HG03135 (cell line): ENCODE data around the gene CFAP46.
"Not testable (repeated sequence)": the region's sequence is repeated elsewhere in the genome, so short reads cannot be mapped to it uniquely, and the experiment has no call there.

Experiments
- ATAC-seq: cut with Tn5 transposase; IDR thresholded peaks from one replicate; pipeline ENCODE4 v1.9.1; 2021; ENCODE audit warnings: mild to moderate bottlenecking, moderate library complexity; ENCODE audit not compliant: unreplicated experiment

CFAP46 gene

GRCh38 chr10:132793213-132793612 is 149.2 kb downstream of the CFAP46 start:
- no peak for ATAC-seq

- no peak for ATAC-seq
These were observed 149.6 kb downstream of the CFAP46 start for GRCh38 chr10:132792796-132793195.

DNA sequence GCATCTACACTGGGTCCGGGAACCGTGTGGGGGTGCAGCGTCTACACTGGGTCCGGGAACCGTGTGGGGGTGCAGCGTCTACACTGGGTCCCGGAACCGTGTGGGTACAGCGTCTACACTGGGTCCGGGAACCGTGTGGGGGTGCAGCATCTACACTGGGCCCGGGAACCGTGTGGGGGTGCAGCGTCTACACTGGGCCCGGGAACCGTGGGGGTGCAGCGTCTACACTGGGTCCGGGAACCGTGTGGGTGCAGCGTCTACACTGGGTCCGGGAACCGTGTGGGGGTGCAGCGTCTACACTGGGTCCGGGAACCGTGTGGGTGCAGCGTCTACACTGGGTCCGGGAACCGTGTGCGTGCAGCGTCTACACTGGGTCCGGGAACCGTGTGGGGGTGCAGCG is 150.3 kb downstream of the CFAP46 start:
- ATAC-seq, result not testable (repeated sequence)

GRCh38 chr10:132790934-132791829 is 151.2 kb downstream of the CFAP46 start:
- no peak for ATAC-seq

DNA sequence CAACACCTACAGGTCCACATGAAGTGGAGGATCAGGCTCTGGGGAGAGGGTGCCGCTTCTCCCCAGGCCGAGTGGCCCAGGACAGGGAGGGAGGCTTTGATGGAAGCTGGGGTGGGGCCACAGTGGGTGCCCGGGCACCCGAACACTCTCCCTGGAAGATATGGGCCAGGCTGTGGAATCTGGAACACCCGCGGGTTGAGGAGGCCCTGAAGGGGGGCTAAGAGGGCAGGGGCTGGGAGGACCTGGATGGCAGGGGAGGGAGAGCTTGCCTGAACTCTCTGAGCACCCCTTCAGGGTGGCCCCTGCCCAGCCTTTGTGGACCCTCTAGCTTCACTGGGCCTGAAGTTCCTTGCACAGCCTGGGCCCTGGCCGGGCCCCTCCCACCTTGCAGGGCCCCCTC is 151.9 kb downstream of the CFAP46 start:
- no peak for ATAC-seq

- no peak for ATAC-seq
These were observed 152.7 kb downstream of the CFAP46 start for GRCh38 chr10:132789659-132790148.

DNA sequence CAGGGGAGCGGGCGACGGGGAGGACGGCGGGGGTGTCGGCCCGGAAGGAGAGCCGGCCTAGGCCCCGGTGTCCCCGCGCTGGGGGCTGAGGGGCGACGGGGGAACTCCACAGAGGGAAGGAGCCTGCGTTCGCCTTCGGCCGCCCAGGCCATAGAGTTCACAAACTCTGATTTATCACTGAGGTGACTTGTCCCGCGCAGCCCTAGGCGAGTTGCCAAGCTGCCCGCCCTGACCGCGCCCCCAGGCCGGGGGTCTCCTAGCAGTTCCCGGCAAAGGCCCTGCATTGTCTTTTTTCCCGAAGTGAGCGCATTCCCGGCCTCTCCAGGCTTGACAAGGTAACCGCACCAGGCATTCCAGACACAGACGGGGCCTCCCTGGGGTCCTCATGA is 153.5 kb downstream of the CFAP46 start:
- ATAC-seq, result no peak

- no peak for ATAC-seq
These were observed 154.1 kb downstream of the CFAP46 start for GRCh38 chr10:132788180-132788830.

- no peak for ATAC-seq
These were observed 154.7 kb downstream of the CFAP46 start for GRCh38 chr10:132787495-132788179.

- no peak for ATAC-seq
These were observed 155.4 kb downstream of the CFAP46 start for GRCh38 chr10:132786884-132787494.

DNA sequence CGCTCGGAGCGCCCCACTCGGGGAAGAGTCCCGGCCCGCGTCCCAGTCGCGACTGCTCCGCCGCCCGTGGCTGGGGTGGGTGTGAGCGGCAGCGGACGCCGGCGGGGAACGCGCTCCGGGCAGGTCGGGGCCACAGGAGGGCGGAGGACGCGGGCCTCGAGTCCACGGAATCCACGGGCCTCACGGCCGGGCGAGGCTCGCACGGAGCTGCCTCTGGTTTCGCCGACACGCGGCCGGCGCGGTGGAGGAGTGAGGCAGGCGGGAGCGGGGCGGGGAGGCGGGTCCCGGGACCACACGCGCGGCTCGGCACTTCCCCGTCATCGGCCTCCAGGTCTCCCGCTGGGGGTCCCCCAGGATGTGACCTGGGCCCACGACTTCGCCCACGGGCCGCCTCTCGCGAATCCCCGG is 155.9 kb downstream of the CFAP46 start:
- ATAC-seq, result no peak

DNA sequence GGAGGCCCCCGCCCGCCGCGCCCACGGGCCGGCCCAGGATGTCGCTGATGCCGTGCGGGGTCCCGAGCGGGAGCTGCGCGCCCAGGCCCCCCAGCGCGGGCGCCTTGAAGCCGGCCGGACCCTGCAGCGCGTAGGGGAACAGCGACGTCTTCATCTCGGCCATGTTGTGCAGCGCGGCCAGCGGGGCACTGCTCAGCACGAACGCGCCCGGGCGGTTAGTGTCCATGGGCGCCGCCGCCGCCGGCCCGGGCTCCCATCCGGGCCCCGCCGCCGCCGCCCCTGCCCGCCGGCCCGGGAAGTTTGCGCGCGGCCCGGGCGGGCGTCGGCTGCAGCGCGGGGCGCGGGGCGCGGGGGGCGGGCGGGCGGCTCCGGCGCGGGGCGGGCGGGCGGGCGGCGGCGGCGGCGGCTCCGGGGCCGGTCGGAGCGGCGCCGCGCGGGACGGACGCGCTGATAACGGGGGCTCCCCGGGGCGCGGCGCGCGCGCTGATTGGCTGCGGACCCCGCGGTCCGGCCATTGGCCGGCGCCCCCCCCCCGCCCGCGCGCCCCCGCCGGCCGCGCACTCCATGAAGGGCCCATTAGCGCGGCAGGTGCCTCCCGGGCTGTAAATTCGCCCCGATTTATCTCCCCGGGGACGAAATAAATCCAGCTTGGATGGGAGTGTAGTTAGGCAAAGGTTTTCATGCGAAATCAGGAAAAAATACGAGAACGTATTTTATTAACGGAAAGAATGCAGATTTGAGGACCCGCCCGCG is 156.5 kb downstream of the CFAP46 start, which contains the start of gene NKX6-2:
Gene NKX6-2, minus strand, starts transcription at position 425 of the 753 bp plus-strand sequence. Its CDS starts 199 bp downstream, at position 226.
- ATAC-seq, result no peak

DNA sequence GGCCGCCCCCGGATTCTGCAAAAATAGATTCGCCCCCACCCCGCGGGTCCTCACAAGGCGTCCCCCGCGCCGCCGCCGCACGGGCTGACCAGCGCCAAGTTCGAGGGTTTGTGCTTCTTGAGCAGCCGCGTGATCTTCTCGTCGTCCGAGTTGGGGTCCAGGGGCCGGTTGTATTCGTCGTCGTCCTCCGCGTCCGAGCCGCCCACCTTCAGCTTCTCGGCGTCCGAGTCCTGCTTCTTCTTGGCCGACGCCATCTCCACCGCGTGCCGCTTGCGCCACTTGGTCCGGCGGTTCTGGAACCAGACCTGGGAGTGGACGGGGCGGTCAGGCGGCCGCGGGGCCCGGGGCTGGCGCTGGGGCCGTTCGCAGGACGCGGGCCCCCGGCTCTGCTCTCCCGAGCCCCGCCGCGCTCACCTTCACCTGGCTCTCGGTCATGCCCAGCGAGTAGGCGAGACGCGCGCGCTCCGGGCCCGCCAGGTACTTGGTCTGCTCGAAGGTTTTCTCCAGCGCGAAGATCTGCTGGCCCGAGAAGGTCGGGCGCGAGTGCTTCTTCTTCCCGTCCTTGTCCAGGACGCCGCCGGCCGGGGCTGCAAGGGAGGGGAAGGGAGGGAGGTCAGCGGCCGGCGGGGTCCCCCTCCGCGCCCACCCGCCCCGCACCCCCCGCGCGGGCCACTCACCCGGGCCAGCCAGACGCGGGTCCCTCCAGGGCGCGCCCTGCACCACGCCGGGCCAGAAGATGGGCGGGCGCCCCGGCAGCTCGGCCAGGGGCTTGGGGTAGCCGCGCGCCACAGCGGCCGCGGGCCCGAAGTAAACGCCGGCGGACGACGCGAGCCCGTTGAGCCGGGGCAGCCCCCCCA is 157.3 kb downstream of the CFAP46 start:
- no peak for ATAC-seq

- no peak for ATAC-seq
These were observed 158.2 kb downstream of the CFAP46 start for GRCh38 chr10:132783940-132784865.

DNA sequence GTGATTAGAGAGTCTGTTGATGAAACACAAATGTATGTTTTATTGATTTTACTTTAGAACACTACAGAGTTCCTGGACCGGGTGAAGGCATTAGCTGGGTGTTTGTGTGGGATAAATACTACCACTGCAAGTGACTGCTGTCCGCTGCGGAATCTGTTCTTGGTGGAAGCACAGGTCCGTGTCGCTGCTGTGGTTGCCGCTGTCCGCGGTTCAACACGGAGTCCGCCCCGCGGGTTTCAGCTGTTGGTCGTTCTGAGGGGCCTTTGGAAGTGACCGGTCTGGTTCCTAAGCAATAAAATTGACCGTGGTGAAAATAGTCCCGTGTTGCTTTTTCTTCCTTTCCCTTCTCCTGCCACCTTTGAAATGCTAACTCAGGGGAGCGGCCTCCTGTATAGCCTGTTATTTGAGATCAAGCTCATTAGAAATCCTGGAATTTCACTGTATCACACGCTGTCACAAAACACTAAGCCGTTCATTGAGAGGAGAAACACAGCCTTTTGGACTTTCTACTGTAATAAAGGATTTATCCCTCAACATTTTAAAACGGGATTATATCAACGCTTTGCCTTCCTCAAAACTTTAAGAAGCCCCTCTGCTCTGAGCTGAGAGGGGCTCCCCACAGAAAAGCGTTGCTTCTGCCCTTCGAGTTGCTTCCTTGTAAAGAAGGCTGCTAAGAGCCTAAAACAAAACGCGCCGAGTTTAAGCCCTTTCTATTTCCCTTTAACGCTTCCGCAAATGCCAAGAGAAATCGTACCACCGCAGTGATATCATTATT is 159.0 kb downstream of the CFAP46 start:
- no peak for ATAC-seq

DNA sequence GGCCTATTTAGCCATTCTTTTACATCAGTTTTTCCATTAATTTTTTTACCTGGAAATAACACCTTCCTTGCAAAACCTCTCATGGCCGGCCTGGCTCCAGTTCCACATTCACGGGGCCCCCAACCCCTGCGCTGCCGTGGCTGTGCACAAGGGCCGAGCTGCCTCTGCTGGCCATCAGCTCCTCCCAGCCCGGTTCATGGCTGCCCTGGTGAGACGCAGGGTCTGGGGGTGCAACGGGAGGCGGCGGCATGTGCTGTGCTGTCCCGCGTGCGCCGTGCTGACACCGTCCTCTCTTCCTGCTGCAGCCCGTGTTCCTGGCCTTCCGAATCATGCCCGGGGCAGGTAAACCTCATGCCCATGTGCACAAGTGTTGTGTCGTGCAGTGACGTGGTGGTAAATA is 160.8 kb downstream of the CFAP46 start:
- ATAC-seq, result no peak

GRCh38 chr10:132780356-132780755 is 162.0 kb downstream of the CFAP46 start:
- no peak for ATAC-seq
